ENCODE measurements around the gene SLC24A3. TPM values are rescaled to one million over a fixed set of nuclear protein-coding genes. Genes with fewer than 3 reads are reported as not detected.
"Not testable (repeated sequence)": the region's sequence is repeated elsewhere in the genome, so short reads cannot be mapped to it uniquely, and the experiment has no call there.

SLC24A3 gene
- total RNA-seq, 1 donor from 2014 or later = 0.79 TPM

DNA sequence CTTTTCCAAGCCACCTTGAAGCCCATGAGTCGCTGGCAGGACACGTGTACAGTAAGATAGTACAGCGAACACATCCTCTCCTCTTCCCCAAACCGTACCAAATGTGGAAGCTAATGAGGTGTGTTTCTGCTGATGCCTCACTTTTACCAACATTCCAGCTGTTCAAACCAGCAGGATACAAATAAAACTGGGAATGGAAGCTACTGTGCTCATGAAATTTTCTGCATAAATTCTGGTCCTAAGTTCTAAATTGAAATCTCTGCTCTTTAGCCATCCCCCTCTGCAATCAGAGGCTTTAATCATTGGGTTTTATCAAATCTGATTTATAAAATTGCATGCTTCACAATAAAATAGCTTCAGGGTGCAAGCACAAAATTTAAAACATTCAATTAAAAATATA is 463.8 kb downstream of the SLC24A3 start:
- no peaks in the 10 kb centered on the region for H3K4me1 Mint-ChIP-seq (ENCODE audit: low read depth, unreplicated experiment)
- Histone ChIP-seq H3K4me3 (ENCODE audit: insufficient read depth, low read depth, low read length) (no peak overlapping the region), H3K36me3 (ENCODE audit: insufficient read depth, low read length) (no peaks in the 10 kb centered on the region), H4K20me1 (ENCODE audit: insufficient read depth, low read length) (no peaks in the 10 kb centered on the region), H3K4me1 (ENCODE audit: insufficient read depth, low read length) (no peaks in the 10 kb centered on the region), H3K79me2 (ENCODE audit: insufficient read depth, low read length) (no peaks in the 10 kb centered on the region), H3K27ac (ENCODE audit: low read depth, low read length) (no peak overlapping the region), H3K9ac (ENCODE audit: low read length) (no peak overlapping the region), H3K4me2 (ENCODE audit: low read length) (no peak overlapping the region), H3K9me3 (ENCODE audit: insufficient read depth, low read depth, low read length) (no peaks in the 10 kb centered on the region), H2AFZ (ENCODE audit: low read depth, low read length) (no peak overlapping the region), H3K27me3 (ENCODE audit: insufficient read depth, low read length) (peaks cover 2% of the 10 kb centered on the region)
- no peaks in the 10 kb centered on the region for H3K36me3 Mint-ChIP-seq (ENCODE audit: low read depth, unreplicated experiment)
- DNase-seq (ENCODE audit: low read depth) (no peak), FAIRE-seq (no peak)
- no peak for TF ChIP-seq EZH2 (IDR thresholded peaks at IDR 0.05; ENCODE audit: insufficient read depth, low read length)
- TF ChIP-seq, protein P1, sequence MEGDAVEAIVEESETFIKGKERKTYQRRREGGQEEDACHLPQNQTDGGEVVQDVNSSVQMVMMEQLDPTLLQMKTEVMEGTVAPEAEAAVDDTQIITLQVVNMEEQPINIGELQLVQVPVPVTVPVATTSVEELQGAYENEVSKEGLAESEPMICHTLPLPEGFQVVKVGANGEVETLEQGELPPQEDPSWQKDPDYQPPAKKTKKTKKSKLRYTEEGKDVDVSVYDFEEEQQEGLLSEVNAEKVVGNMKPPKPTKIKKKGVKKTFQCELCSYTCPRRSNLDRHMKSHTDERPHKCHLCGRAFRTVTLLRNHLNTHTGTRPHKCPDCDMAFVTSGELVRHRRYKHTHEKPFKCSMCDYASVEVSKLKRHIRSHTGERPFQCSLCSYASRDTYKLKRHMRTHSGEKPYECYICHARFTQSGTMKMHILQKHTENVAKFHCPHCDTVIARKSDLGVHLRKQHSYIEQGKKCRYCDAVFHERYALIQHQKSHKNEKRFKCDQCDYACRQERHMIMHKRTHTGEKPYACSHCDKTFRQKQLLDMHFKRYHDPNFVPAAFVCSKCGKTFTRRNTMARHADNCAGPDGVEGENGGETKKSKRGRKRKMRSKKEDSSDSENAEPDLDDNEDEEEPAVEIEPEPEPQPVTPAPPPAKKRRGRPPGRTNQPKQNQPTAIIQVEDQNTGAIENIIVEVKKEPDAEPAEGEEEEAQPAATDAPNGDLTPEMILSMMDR (IDR thresholded peaks at IDR 0.05; ENCODE audit: insufficient read depth, low read depth, low read length) = no peak
- no peak overlapping the region for H3K4me3 Mint-ChIP-seq (ENCODE audit: unreplicated experiment)
- H3K9me3 Mint-ChIP-seq (ENCODE audit: unreplicated experiment) = peaks cover 5% of the 10 kb centered on the region
- peaks cover 15% of the 10 kb centered on the region for H3K27me3 Mint-ChIP-seq (ENCODE audit: low read depth, unreplicated experiment)
- no peak overlapping the region for H3K27ac Mint-ChIP-seq (ENCODE audit: unreplicated experiment)

DNA sequence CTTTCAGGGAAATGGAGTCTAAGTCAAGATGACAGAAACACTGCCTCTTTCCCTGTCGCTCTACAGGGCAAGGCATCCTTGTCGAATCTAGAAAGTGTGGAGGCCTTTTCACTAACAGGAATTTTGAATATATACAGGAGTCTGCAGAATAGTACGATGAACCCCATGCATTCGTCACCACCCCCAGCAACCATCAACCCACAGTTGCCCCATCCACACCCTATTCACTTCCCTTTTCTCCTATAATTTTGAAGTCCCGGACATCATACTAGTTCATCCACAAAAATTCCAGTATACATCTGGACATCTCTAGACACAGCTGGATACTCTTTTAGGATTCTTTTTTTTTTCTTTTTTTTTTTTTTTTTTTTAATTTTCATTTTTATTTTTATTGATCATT is 464.9 kb downstream of the SLC24A3 start:
- Mint-ChIP-seq H3K4me3 (ENCODE audit: unreplicated experiment) (no peak overlapping the region), H3K4me1 (ENCODE audit: low read depth, unreplicated experiment) (no peaks in the 10 kb centered on the region), H3K9me3 (ENCODE audit: unreplicated experiment) (peaks cover 5% of the 10 kb centered on the region), H3K27me3 (ENCODE audit: low read depth, unreplicated experiment) (peaks cover 10% of the 10 kb centered on the region), H3K36me3 (ENCODE audit: low read depth, unreplicated experiment) (no peaks in the 10 kb centered on the region), H3K27ac (ENCODE audit: unreplicated experiment) (no peak overlapping the region)
- no peaks in the 10 kb centered on the region for H3K9me3 ChIP-seq (ENCODE audit: insufficient read depth, low read depth, low read length)
- no peak overlapping the region for H3K4me3 ChIP-seq (ENCODE audit: insufficient read depth, low read depth, low read length)
- H3K27ac ChIP-seq (ENCODE audit: low read depth, low read length) = no peak overlapping the region
- H2AFZ ChIP-seq (ENCODE audit: low read depth, low read length) = no peak overlapping the region
- no peak overlapping the region for H3K4me2 ChIP-seq (ENCODE audit: low read length)
- no peak for TF ChIP-seq EZH2 (IDR thresholded peaks at IDR 0.05; ENCODE audit: insufficient read depth, low read length)
- TF ChIP-seq, protein P1 (IDR thresholded peaks at IDR 0.05; ENCODE audit: insufficient read depth, low read depth, low read length) = no peak
- H3K4me1 ChIP-seq (ENCODE audit: insufficient read depth, low read length) = no peaks in the 10 kb centered on the region
- FAIRE-seq (no peak), DNase-seq (ENCODE audit: low read depth) (no peak)
- H4K20me1 ChIP-seq (ENCODE audit: insufficient read depth, low read length) = no peaks in the 10 kb centered on the region
- H3K79me2 ChIP-seq (ENCODE audit: insufficient read depth, low read length) = no peaks in the 10 kb centered on the region
- no peaks in the 10 kb centered on the region for H3K36me3 ChIP-seq (ENCODE audit: insufficient read depth, low read length)
- no peak overlapping the region for H3K9ac ChIP-seq (ENCODE audit: low read length)
- H3K27me3 ChIP-seq (ENCODE audit: insufficient read depth, low read length) = peaks cover 2% of the 10 kb centered on the region

- not testable (repeated sequence) for H3K36me3 ChIP-seq (ENCODE audit: insufficient read depth, low read length); H3K9ac ChIP-seq (ENCODE audit: low read length); H3K36me3 Mint-ChIP-seq (ENCODE audit: low read depth, unreplicated experiment); H3K27ac ChIP-seq (ENCODE audit: low read depth, low read length); H3K27ac Mint-ChIP-seq (ENCODE audit: unreplicated experiment); H3K27me3 ChIP-seq (ENCODE audit: insufficient read depth, low read length); H3K4me3 ChIP-seq (ENCODE audit: insufficient read depth, low read depth, low read length); H2AFZ ChIP-seq (ENCODE audit: low read depth, low read length); H4K20me1 ChIP-seq (ENCODE audit: insufficient read depth, low read length); DNase-seq (ENCODE audit: low read depth); H3K4me2 ChIP-seq (ENCODE audit: low read length); H3K9me3 ChIP-seq (ENCODE audit: insufficient read depth, low read depth, low read length); FAIRE-seq; H3K4me1 Mint-ChIP-seq (ENCODE audit: low read depth, unreplicated experiment); H3K9me3 Mint-ChIP-seq (ENCODE audit: unreplicated experiment); H3K79me2 ChIP-seq (ENCODE audit: insufficient read depth, low read length); H3K4me3 Mint-ChIP-seq (ENCODE audit: unreplicated experiment); H3K4me1 ChIP-seq (ENCODE audit: insufficient read depth, low read length)
- peaks cover 14% of the 10 kb centered on the region for H3K27me3 Mint-ChIP-seq (ENCODE audit: low read depth, unreplicated experiment)
Measured at GRCh38 chr20:19678591-19678990, 466.1 kb downstream of the SLC24A3 start.

Data from astrocyte (in vitro differentiated cells and primary cell).